Islet of Langerhans (tissue), 1 donor: ENCODE results near the gene FLAD1.

Source experiments
- FAIRE-seq: peaks from one replicate; lab custom pipeline; 2011; peaks lifted over from hg19 to GRCh38; lab: Jason Lieb, UNC

FLAD1 gene

GRCh38 chr1:155018617-155019348 lies 35.6 kb downstream of the FLAD1 start:
- FAIRE-seq, result no peak

- FAIRE-seq, result no peak
Observed at GRCh38 chr1:155019377-155020245, 36.5 kb downstream of the FLAD1 start.

- FAIRE-seq, result no peak
Observed at GRCh38 chr1:155022136-155022926, 39.2 kb downstream of the FLAD1 start.

GRCh38 chr1:155022927-155023236 lies 39.7 kb downstream of the FLAD1 start:
- FAIRE-seq, result no peak

- no peak for FAIRE-seq
Observed at GRCh38 chr1:155023627-155024026, 40.5 kb downstream of the FLAD1 start.

GRCh38 chr1:155024315-155024714 lies 41.2 kb downstream of the FLAD1 start:
- FAIRE-seq, result no peak

- no peak for FAIRE-seq
Observed at GRCh38 chr1:155026154-155026553, 43.0 kb downstream of the FLAD1 start.

- FAIRE-seq, result no peak
Observed at GRCh38 chr1:155026588-155026987, 43.4 kb downstream of the FLAD1 start.

GRCh38 chr1:155029513-155030242 lies 46.5 kb downstream of the FLAD1 start:
- FAIRE-seq, result no peak

- no peak for FAIRE-seq
Observed at GRCh38 chr1:155030243-155030795, 47.2 kb downstream of the FLAD1 start.

- FAIRE-seq, result no peak
Observed at GRCh38 chr1:155030899-155031298, 47.8 kb downstream of the FLAD1 start.

- no peak for FAIRE-seq
Observed at GRCh38 chr1:155032886-155033285, 49.7 kb downstream of the FLAD1 start.

- no peak for FAIRE-seq
Observed at GRCh38 chr1:155033524-155033923, 50.4 kb downstream of the FLAD1 start, which contains the start of the genes DCST1 and DCST2. Gene DCST1 (plus strand): TSS chr1:155033824. CDS start chr1:155034037, 213 bp downstream. Gene DCST2 (minus strand): TSS chr1:155033781. CDS start chr1:155033701, 80 bp downstream.

GRCh38 chr1:155034318-155035208 lies 51.4 kb downstream of the FLAD1 start:
- no peak for FAIRE-seq

GRCh38 chr1:155035936-155036335 lies 52.8 kb downstream of the FLAD1 start:
- FAIRE-seq, result no peak

- no peak for FAIRE-seq
Observed at GRCh38 chr1:155037043-155037442, 53.9 kb downstream of the FLAD1 start.

GRCh38 chr1:155037851-155038441 lies 54.8 kb downstream of the FLAD1 start:
- FAIRE-seq, result no peak

GRCh38 chr1:155038602-155039307 lies 55.6 kb downstream of the FLAD1 start:
- no peak for FAIRE-seq

GRCh38 chr1:155039308-155039669 lies 56.1 kb downstream of the FLAD1 start:
- no peak for FAIRE-seq
